GM18861 (cell line): ENCODE results near the gene ZNF689.
A peak's percentile ranks its signal among the peaks of the same experiment; 100 is the strongest.
"Not testable (repeated sequence)": the region's sequence is repeated elsewhere in the genome, so short reads cannot be mapped to it uniquely, and the experiment has no call there.

Source experiments
- ATAC-seq: cut with Tn5 transposase; IDR thresholded peaks from one replicate; pipeline ENCODE4 v1.9.1; 2021; ENCODE audit not compliant: unreplicated experiment

ZNF689 gene

DNA sequence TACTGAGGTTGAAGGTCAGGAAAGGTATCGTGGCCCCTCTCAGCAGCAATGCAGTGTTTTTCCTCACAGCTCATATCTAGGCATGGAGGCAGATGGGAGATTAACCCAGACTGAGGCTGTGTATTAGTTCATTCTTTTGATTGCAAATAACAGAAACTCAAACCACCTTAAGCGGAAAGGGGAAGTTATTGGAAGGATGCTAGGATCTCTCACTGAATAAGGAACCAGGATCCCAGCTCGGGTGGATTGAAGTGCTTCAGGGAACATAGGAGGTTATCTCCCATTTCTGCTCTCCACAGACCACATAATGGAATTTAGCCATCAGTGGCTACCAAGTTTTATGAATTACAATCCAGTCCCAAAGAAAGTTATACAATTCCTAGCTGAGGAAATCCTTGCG is 8.2 kb downstream of the ZNF689 start:
- no peak for ATAC-seq

DNA sequence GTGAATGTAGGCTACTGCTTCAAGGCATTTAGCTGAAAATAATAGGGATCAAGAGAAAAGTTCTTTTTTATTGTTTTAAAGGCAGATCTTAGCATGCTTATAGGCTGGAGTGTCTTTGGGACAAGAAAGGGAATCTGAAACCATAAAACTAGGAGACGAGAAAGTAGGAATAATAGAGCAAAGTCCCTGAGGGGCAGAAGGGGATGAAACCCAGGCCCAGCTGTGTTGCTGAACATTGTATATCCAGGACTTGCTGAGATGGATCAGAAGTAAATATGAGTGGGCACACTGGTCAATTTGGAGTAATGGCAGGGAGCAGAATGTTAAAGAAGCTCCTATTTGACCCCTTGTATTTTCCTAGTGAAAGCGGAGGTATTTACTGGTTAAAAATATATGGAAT is 9.3 kb downstream of the ZNF689 start:
- no peak for ATAC-seq

DNA sequence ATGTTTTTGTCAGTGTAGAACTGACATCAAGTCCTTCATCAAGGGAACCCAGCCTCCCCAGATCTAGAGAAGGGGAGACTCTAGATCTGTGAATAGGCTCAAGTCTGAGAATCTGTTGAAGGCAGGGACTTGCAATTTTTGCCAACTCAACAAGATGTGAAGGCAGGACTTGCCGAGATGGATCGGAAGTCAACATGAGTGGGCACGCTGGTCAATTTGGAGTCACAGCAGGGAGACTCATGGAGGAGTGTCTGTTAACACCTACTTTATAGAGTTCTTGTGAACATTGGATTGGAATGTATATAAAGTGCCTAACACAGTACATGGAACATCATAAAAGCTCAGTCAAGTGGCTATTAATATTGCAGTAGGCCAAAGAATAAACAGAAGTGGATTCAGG is 10.0 kb downstream of the ZNF689 start:
- ATAC-seq, result no peak

DNA sequence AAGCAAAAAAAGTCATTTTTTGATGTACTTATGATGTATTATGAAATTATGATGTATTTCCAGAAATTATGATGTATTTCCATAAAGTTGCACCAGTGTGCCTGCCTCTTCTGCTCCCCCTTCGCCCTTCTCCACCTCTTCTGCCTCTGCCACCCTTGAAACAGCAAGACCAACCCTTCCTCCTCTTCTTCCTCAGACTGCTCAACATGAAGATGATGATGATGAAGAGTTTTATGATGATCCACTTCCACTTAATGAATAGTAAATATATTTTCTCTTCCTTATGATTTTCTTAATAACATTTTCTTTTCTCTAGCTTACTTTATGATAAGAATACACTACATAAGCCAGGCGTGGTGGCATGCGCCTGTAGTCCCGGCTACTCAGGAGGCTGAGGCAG is 17.3 kb downstream of the ZNF689 start:
- no peak for ATAC-seq

DNA sequence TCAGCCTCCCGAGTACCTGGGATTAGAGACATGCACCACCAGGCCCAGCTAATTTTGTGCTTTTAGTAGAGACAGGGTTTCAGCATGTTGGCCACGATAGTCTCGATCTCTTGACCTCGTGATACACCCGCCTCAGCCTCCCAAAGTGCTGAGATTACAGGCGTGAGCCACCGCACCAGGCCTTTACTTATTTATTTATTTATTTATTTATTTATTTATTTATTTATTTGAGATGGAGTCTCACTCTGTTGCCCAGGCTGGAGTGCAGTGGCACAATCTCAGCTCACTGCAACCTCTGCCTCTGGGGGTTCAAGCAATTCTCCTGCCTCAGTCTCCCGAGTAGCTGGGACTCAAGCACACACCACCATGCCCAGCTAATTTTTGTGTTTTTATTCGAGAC is 19.3 kb downstream of the ZNF689 start:
- not testable (repeated sequence) for ATAC-seq

DNA sequence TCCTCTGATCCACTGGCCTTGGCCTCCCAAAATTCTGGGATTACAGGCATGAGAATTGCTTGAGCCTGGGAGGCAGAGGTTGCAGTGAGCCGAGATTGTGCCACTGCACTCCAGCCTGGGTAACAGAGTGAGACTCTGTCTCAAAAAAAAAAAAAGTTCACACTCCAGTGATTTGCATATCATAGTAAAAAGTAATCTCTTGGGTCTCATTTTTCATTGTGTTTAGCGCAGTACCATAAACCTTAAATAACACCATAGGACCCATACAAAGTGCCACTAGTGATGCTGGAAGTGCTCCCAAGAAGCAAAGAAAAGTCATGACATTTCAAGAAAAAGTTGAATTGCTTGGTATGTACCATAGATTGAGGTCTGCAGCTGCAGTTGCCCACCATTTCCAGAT is 20.6 kb downstream of the ZNF689 start:
- ATAC-seq, result not testable (repeated sequence)

DNA sequence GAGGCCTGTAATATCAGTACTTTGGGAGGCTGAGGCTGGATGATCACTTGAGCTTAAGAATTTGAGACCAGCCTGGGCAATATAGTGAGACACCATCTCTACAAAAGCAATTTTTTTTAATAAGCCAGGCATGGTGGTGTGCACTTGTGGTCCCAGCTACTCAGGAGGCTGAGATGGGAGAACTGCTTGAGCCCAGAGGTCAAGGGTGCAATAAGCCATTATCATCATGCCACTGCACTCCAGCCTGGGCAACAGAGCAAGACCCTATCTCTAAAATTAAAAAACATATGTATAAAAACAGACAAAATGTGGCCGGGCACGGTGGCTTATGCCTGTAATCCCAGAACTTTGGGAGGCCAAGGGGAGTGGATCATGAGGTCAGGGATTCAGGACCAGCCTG is 21.5 kb downstream of the ZNF689 start:
- ATAC-seq, result no peak

DNA sequence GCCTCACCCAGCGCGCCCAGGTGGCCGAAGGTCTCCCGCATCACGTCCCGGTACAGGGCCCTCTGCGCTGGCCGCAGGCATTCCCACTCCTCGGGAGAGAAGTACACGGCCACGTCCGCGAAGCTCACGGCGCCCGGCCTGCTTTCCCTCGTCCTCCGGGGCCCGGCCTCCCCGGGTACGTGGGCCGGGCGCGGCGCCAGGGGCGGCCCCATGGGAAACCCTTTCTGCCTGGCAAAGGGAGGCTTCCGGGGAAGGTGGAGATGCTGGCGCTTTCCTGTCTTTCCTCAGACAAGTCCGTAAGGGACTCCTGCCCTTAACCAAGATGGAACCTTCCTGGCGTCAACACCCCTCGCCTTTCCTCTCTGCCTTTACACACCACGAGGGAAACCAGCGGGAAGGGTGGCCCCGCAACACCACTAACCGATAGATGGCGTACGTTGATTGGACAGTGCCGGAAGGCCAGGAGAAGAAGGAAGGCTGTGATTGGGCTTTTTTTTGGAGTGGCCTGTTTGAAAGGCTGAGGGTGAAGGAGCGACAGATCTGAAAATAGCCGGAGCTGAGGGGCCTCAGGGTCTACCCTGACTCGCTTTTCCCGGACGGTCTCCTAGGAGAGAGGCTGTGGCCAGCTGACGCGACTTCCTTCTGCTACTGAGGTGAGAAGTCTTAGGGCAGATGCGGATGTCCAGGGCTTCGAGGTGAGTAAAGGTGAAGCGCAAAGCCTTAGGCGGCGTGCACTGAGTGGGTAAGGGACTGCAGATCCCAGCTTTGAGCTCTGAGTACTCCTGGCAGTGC is 24.6 kb downstream of the ZNF689 start, which contains the start of gene ZNF785:
ZNF785 (minus strand) TSS at position 298 of the 792 bp plus-strand sequence; CDS start at position 212, 86 bp downstream.
- peak; percentile 86 for ATAC-seq

DNA sequence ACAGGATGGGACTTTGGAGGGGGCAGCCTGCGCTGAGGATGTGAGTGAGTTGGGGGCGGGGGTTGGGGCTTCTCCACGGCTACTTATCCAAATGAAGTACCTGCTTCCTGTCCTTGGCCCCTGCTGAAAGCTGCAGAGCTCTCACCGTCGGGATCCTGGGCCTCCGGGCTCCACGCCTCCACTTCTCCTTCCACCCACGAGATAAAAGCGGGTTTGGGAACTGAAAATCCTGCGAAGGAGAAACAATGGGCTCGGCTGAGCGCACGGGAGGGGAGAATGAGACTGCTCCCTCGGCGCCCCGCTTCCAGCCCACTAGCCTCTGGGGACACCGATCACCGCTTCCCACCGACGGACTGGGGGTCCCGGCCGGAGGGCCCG is 25.2 kb downstream of the ZNF689 start:
- ATAC-seq, result peak; percentile 19

DNA sequence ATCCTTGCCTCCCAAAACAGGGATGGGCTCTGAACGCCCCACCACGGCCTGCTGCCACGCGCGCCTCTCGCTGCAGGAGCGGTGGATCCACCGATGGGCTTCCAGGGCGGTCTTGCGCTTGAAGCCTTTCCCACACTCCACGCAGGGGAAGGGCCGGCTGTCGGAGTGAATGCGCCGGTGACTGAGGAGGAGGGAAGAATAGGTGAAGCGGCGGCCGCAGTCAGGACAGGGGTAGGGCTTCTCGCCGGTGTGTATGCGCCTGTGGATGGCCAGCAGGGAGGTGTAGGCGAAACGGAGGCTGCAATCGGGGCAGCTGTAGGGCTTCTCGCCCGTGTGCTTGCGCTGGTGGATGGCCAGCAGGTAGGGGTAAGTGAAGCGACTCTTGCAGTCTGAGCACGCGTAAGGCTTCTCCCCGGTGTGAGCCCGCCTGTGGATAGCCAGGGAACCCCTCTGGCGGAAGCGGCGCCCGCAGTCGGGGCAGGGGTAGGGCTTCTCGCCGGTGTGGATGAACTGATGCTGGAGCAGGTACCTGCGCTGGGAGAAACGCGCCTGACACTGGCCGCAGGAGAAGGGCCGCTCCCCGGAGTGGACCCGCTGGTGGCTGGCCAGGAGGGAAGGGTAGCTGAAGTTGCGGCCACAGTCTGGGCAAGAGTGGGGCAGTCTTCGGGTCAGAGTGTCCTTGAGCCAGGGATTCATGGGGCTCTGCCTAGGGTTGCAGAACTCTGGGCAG is 27.4 kb downstream of the ZNF689 start:
- no peak for ATAC-seq

DNA sequence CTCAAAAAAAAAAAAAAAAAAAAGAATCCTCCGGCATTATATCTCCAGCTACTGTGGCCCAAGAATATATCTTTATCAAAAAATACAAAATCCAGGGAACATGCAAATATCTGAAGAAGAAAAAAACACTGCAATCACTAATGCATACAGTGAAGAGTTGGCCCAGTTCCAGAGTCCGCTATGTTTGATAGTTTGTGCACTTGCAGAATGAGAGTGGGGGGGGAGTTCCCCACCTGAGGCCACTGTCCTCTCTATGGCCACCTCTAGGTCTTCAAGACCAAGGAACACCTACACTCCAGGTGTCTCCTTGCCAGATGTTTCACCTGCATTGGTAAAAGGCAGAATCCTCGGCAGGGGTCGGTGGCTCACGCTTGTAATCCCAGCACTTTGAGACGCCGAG is 28.7 kb downstream of the ZNF689 start:
- ATAC-seq, result no peak

DNA sequence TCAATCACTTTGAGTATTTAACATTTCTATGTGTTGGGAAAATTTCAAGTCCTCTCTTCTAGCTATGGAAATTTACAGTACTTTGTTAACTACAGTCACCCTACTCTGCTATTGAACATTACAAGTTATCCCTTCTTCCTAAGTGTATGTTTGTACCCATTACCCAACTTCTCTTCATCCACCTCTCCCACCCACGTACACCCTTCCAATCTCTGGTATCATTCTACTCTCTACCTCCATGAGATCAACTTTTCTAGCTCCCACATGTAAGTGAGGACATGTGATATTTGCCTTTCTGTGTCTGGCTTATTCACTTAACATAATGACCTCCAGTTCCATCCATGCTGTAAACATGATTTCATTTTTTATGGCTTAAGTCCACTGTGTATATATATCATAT is 35.5 kb downstream of the ZNF689 start:
- ATAC-seq, result no peak

DNA sequence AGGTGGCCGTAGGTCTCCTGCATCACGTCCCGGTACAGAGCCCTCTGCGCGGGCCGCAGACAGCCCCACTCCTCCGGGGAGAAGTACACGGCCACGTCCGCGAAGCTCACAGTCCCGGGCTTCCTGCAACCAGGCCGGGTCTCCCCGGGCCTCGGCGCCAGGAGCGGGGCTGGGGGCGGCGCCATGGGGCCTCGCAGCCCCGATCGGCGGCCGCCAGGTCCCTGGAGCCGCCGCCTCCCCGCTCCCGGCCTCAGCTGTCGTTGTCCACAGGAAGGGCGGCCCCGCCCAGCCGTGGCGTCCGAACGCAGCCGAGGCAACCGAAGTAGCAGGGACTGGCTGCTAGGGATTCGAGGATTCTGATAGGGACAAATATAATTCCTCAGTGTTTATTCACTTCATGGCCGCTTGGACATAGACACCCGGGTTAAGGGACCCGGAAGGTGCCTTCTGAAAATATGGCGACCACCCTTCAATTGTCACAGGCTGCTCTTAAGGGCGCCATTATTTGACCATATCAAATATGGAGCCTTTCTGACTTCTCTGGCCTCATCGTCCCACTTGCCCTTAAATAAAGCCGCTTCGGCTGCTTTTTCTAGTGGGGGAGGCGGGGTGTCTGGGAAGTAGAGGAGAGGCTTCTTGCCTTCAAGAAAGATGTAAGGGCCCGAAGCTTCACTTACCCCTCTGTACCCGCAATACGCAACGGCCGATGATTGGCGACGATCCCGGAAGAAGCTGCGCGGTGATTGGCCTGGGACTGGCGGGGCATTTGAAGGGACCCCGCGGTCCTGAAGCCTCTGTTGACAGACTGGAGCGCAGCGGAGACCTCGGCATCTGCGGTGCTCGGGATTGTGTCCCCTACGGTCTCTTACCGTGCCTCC is 38.5 kb downstream of the ZNF689 start, which contains the start of gene ZNF688:
ZNF688 (minus strand) TSS at position 270 of the 878 bp plus-strand sequence; CDS start at position 185, 85 bp downstream.
- ATAC-seq, result peak; percentile 59

DNA sequence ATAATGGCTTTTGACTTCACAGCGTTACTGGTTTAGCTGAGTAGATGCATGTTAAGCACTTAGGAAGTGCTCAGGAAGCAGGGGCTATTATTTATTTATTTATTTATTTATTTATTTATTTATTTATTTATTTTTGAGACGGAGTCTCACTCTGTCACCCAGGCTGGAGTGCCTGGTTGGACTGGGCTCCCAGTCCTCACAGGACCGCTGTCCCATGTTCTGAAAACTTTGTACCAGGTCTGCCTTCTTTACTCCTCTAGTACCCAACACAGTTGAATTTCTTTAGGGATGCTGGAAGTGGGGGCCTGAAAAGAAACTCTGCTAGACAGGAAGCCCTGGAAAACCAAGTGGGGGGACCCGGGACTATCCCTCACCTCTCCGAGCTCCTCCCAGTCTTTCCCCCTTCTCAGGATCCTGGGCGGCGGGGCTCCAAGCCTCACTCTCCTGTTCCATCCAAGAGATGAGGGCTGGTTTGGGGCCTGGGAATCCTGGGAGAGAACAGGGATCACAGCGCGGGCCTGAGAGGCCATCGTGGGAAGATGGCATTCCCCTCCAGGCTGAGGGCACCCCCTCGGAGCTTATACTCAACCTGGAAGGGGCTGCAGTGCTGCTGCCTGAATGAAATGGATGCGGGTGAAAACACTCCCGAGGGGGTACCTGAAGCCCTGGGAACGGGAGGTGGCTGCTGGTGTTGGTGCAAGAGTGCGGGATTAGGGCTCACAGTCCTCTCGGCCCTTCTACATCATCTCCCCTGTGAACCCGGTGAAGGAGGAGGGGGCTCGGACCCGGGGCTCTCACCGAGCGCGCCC is 39.3 kb downstream of the ZNF689 start:
- ATAC-seq, result no peak

DNA sequence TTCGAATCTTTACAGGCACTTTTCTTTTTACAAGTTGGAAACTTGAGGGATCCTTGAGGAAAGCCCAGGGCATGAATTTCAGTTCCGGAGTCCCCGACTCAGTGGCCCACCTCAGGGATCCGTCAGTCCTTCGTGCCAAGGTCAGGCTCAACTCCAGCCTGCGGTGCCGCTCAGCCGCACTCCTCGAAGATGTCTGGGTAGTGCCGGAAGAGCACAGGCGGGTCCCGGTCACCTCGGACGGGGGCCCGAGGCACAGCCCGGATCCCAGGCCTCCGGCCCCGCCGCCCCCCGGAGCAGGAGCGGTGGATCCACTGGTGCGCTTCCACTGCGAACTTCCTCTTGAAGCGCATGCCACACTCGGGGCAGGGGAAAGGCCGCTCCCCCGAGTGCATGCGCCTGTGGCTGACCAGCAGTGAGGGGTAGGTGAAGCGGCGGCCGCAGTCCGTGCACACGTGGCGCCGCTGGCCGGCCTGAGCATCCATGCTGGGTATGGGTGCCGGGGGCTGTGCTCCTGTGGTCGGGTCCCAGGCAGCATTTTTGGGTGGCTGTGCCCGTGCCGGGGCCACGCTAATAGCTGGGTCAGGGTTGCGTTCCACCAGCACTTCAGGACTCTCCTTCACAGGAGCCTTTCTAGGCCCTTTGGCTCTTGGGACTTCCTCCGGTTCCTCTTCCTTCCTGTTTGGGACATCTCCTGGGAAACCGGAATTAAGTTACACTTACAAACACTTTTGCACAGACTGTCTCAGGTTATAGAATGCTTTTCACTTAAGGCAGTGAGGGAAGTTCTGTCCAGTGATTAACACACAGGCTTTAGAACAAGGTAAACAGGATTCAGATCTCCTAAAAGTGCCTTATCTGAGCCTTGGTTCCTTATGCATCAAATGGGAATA is 40.2 kb downstream of the ZNF689 start:
- no peak for ATAC-seq

DNA sequence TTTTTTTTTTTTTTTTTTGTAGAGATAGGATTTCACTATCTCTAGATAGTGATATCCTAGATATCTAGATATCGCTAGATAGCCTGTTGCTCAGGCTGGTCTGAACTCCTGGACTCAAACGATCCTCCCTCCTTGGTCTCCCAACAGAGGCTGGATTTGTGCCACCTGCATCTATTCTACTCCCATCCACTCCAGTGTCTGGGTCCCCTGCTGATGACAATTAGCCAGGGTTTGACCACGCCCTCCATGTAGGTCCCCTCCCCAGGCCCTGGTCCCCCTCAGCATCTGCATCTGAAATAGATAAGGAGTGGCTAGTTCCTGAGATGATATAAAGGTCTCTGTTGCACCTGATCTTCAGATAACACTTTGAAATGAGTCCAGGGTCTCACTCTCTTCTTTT is 40.9 kb downstream of the ZNF689 start:
- no peak for ATAC-seq

DNA sequence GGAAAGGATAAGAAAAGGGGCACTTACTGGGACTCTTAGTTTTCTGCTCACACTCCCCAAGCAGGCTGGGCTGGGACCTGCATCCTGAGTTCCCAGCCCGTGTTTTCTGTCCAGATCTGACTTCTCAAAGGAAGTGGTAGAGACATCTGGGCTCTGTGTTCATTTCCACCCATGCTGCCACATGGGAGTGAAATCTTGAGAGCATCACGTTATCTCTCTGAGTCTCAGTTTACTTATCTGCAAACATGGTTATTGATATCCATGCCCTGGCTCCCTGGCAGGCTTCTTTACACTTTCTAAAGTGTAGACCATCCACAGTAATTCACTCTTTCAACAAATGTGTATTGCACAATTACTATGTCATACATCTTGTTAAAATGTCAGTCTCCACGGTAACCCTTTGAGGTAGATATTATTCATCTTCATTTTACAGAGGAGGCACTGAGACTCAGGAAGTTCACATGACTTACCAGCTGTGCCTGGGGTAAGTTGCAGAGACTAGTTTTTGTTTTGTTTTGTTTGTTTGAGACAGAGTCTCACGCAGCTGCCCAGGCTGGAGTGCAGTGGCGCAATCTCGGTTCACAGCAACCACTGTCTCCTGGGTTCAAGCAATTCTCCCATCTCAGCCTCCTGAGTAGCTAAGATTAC is 42.1 kb downstream of the ZNF689 start:
- no peak for ATAC-seq

DNA sequence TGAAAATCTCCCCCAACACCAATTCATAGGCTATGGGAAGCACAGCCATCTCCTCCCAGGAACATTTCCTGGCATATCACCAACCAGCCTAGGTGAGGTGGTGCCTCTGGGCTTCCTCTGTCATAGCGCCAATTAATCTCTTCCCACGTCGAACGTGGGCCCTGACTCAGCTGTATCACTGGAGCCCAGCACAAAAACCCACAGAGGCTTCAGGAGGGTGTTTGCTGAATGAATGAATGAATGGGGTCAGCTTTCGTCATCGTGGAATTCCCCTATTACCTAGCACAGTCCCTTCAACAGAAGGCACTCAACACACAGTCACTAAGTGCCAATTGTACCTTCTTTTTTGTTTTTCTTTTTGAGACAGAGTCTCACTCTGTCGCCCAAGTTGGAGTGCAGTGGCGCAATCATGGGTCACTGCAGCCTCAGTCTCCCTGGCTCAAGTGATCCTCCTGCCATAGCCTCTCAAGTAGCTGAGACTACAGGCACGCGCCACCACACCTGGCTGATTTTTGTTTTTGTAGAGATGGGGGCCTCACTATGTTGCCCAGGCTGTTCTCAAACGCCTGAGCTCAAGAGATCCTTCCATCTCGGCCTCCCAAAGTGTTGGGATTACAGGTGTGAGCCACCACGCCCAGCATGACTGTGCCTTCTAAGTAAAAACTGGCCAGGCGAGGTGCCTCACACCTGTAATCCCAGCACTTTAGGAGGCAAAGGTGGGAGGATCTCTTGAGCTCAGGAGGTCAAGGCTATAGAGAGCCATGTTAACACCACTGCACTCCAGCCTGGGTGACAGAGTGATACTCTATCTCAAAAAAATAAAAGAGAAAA is 42.8 kb downstream of the ZNF689 start:
- ATAC-seq, result no peak
